Epithelial cell of esophagus (primary cell): Measurements from ENCODE around the gene GPD1L.
A peak's percentile ranks its signal among the peaks of the same experiment; 100 is the strongest.

Experiments used
- DNase-seq: peaks from one replicate; pipeline ENCODE4 v3.0.0; 2010; ENCODE audit warnings: low read depth
- H3K4me3 ChIP-seq: 2 replicates; pipeline ENCODE4 v1.5.1; 2011; ENCODE audit warnings: mild to moderate bottlenecking, low read length, control low read depth
- TF ChIP-seq, protein P1 (sequence below): IDR thresholded peaks from 2 replicates; pipeline ENCODE4 v1.5.1; 2011; ENCODE audit warnings: low read depth, mild to moderate bottlenecking, low read length, control low read depth, inconsistent platforms; ENCODE audit not compliant: insufficient read depth; ENCODE audit errors: missing control alignments

The GPD1L gene

DNA sequence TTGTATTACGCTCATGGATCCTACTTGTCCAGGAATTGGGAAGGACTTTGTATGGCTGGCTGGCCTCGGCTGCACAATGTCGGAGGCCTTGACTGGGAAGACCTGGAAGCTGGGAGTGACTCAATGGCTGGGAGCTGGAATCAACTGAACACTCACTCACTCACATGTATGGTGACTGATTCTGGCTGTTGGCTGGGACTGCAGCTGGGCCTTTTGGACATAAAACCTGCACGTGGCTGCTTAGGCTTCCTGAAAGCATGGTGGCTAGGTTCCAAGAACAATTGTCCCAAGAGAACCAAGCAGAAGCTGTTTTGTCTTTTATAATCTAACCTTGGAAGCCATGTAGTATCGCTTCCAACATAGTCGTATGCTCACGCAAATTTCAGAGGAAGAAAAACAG lies 94.1 kb downstream of the GPD1L start:
- H3K4me3 ChIP-seq, result no peak overlapping the region
- no peak for DNase-seq
- TF ChIP-seq, protein P1, sequence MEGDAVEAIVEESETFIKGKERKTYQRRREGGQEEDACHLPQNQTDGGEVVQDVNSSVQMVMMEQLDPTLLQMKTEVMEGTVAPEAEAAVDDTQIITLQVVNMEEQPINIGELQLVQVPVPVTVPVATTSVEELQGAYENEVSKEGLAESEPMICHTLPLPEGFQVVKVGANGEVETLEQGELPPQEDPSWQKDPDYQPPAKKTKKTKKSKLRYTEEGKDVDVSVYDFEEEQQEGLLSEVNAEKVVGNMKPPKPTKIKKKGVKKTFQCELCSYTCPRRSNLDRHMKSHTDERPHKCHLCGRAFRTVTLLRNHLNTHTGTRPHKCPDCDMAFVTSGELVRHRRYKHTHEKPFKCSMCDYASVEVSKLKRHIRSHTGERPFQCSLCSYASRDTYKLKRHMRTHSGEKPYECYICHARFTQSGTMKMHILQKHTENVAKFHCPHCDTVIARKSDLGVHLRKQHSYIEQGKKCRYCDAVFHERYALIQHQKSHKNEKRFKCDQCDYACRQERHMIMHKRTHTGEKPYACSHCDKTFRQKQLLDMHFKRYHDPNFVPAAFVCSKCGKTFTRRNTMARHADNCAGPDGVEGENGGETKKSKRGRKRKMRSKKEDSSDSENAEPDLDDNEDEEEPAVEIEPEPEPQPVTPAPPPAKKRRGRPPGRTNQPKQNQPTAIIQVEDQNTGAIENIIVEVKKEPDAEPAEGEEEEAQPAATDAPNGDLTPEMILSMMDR, result no peak

DNA sequence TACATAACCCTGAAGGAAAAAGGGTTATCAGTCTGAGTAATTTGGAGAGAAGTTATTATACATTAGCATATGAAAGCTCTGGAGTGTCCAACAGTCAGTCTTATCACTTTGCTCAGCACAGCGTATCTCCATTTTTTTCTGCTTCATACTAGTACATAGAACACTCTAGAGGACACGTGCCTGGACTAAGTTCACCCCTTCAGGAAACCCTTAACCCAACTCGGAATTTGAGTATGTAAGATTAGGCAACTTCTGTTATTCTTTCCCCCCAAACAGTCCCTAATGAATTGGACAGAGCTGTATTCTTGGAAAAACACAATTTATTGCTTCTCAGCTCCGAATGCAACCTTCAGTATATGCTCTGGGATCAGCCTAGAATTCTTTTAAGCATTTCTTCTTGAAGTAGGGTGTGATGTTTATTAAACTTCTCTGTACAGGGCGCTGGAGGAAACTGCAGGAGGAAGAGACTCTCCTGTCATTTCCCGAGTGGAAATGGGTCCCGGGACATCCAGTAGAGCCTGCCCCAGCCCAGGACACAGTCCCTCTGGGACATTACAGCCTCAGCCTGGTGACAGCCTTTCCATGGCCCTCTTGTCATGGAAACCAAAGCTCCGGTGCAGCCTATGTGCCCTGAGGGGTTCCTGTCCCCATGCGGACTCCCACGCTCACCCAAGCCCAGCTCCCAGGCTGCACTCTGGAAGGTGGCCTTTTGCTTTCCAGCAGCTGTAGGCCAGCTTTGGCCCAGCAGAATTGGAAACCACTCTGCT lies 94.8 kb downstream of the GPD1L start:
- H3K4me3 ChIP-seq, result no peak overlapping the region
- TF ChIP-seq, protein P1, result no peak
- DNase-seq, result no peak

DNA sequence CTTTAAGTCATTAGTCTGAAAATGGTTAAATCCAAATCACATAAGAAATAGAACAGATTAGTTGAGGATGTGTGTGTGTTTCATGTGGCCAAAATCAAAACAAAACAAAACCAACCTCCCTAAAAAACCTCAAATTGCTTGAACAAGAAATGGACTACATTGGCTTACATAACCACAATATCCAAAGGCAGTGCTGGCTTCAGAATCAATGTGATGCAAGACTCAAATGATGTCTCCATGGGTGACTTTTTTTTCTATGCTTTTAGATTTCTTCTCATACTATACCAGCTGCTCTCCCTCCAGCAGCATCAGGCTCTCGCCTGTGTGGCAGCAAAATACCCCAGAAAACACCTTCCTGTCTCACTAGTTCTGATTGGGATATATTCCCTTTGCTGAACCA lies 96.1 kb downstream of the GPD1L start:
- no peak overlapping the region for H3K4me3 ChIP-seq
- TF ChIP-seq, protein P1, result no peak
- DNase-seq, result no peak

DNA sequence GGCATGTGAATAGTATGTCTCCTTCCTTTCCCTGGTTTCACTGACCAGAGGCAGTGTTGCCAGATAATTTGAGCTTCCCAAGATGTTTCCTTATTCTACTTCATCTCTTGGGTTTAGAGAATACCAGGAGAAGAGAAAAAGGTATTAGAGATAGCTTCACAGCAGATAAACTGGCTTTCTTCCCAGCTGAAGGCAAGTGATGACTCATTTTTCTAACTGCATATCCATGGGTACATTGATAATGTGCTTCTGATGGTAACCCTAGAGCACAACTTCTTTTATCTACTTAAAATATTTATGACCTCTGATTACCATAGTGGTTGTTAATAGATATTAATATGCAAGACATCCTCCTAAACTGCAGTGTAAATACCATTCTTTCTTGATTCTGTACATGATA lies 97.4 kb downstream of the GPD1L start:
- DNase-seq, result peak; percentile 38
- no peak overlapping the region for H3K4me3 ChIP-seq
- TF ChIP-seq, protein P1, result no peak

DNA sequence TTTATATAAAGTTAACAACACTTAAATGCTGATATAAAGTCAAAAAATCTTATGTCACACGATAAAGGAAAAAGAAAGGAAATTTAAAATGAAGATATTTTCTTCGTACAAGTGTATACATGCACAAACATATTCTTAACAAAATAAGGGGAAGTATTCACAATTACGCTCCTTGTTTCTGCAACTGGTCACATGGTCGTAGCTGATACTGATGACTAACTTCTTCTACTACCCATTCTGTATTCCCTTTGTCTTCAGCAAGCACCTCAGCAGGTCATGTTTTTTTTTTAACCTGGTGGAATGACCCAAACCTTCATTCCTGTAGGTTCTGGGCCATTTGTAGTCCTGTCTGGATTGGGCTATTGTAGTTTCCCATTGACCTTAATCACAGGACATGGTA lies 102.0 kb downstream of the GPD1L start:
- TF ChIP-seq, protein P1, result no peak
- DNase-seq, result peak; percentile 23
- no peak overlapping the region for H3K4me3 ChIP-seq

DNA sequence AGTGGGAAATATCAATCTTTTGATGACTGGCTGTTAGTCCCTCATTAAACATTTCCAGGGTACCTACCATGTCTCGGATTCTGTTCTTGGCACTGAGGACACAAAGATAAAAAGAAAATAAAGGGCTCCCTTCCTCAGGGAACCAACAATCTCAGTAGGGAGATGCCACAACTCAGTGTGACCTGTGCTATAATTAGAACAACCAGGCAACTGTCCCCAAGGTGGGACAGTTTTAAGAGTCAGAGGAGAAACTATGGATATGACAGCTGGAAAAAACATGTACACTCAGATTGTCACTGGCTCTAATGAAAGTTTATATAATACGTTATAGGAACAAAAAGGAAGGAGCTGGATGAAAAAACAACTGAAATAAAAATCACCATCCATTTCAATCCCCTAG lies 108.8 kb downstream of the GPD1L start:
- TF ChIP-seq, protein P1, result no peak
- H3K4me3 ChIP-seq, result no peak overlapping the region
- no peak for DNase-seq
